ENCODE data around the gene CEP164.
"Not testable (repeated sequence)": the region's sequence is repeated elsewhere in the genome, so short reads cannot be mapped to it uniquely, and the experiment has no call there.

CEP164 gene

GRCh38 chr11:117456721-117457029 is 129.0 kb downstream of the CEP164 start:
- H3K9me3 ChIP-seq (ENCODE audit: control insufficient read depth, insufficient read depth, low read length); H3K27ac ChIP-seq (ENCODE audit: low read depth, low read length); H3K36me3 ChIP-seq (ENCODE audit: control insufficient read depth, insufficient read depth, low read length); H3K4me1 ChIP-seq (ENCODE audit: control insufficient read depth, insufficient read depth, low read length); H3K27me3 ChIP-seq (ENCODE audit: control insufficient read depth, insufficient read depth, low read length); H3K4me3 ChIP-seq (ENCODE audit: low read depth, low read length); H3K9ac ChIP-seq (ENCODE audit: low read depth, low read length): not testable (repeated sequence)

GRCh38 chr11:117457031-117457785 is 129.6 kb downstream of the CEP164 start:
- H3K9ac ChIP-seq (ENCODE audit: low read depth, low read length) = no peak overlapping the region
- H3K4me3 ChIP-seq (ENCODE audit: low read depth, low read length) = no peak overlapping the region
- H3K4me1 ChIP-seq (ENCODE audit: control insufficient read depth, insufficient read depth, low read length) = no peaks in the 10 kb centered on the region
- H3K27ac ChIP-seq (ENCODE audit: low read depth, low read length) = no peak overlapping the region
- no peaks in the 10 kb centered on the region; the same call in 1 of the 2 replicates for H3K9me3 ChIP-seq (ENCODE audit: control insufficient read depth, insufficient read depth, low read length)
- no peaks in the 10 kb centered on the region for H3K36me3 ChIP-seq (ENCODE audit: control insufficient read depth, insufficient read depth, low read length)
- no peaks in the 10 kb centered on the region for H3K27me3 ChIP-seq (ENCODE audit: control insufficient read depth, insufficient read depth, low read length)

GRCh38 chr11:117457835-117458234 is 130.2 kb downstream of the CEP164 start:
- Histone ChIP-seq H3K9ac (ENCODE audit: low read depth, low read length) (no peak overlapping the region), H3K4me3 (ENCODE audit: low read depth, low read length) (no peak overlapping the region), H3K27ac (ENCODE audit: low read depth, low read length) (no peak overlapping the region), H3K4me1 (ENCODE audit: control insufficient read depth, insufficient read depth, low read length) (no peaks in the 10 kb centered on the region), H3K27me3 (ENCODE audit: control insufficient read depth, insufficient read depth, low read length) (no peaks in the 10 kb centered on the region), H3K9me3 (ENCODE audit: control insufficient read depth, insufficient read depth, low read length) (no peaks in the 10 kb centered on the region; the same call in 1 of the 2 replicates), H3K36me3 (ENCODE audit: control insufficient read depth, insufficient read depth, low read length) (no peaks in the 10 kb centered on the region)

DNA sequence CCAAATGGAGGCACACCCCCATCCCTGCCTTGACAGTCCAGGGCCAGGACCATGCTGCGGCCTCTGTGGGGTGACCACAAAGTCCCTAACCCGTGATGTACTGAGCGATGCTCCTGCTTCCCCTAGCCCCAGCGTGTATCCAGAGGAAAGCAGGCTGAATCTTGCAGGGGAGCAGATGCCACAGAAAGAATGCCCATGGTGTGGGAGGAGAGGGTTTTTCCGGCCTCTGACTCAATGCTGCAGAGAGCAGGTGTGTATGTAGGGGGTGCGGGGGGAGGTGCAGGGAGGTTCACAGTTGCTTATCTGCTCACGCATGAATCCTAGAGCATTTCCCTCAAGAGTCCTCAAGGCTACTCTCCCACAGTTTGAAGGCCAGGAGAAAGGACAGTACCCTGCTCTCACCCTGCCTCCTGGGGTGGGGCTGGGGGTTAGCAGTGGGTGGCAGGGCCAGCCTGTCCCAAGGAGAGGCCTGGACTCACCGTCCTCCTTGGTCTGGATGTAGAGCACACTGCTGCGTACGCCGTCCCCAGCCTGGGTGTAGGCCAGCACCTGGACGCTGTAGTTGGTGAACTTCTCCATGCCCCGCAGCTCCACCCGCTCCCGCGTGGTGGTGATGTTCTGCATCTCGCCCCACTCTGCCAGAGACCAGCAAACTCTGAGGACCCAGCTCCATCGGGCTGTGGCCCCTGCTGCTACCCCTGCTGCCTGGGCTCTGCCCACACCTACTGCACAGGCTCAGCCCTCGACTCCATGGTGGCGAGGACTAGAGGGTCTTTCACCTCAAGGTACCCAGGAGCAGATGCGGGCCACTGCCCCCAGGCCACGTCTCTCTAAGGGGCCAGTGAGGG is 130.8 kb downstream of the CEP164 start:
- Histone ChIP-seq H3K9me3 (ENCODE audit: control insufficient read depth, insufficient read depth, low read length) (no peaks in the 10 kb centered on the region; the same call in 1 of the 2 replicates), H3K27me3 (ENCODE audit: control insufficient read depth, insufficient read depth, low read length) (no peaks in the 10 kb centered on the region), H3K4me1 (ENCODE audit: control insufficient read depth, insufficient read depth, low read length) (no peaks in the 10 kb centered on the region), H3K4me3 (ENCODE audit: low read depth, low read length) (no peak overlapping the region), H3K9ac (ENCODE audit: low read depth, low read length) (no peak overlapping the region), H3K36me3 (ENCODE audit: control insufficient read depth, insufficient read depth, low read length) (no peaks in the 10 kb centered on the region), H3K27ac (ENCODE audit: low read depth, low read length) (no peak overlapping the region)

- no peak overlapping the region for H3K9ac ChIP-seq (ENCODE audit: low read depth, low read length)
- no peak overlapping the region for H3K27ac ChIP-seq (ENCODE audit: low read depth, low read length)
- no peaks in the 10 kb centered on the region for H3K9me3 ChIP-seq (ENCODE audit: control insufficient read depth, insufficient read depth, low read length)
- H3K4me3 ChIP-seq (ENCODE audit: low read depth, low read length) = no peak overlapping the region
- no peaks in the 10 kb centered on the region for H3K27me3 ChIP-seq (ENCODE audit: control insufficient read depth, insufficient read depth, low read length)
- no peaks in the 10 kb centered on the region for H3K36me3 ChIP-seq (ENCODE audit: control insufficient read depth, insufficient read depth, low read length)
- no peaks in the 10 kb centered on the region for H3K4me1 ChIP-seq (ENCODE audit: control insufficient read depth, insufficient read depth, low read length)
These were observed 131.7 kb downstream of the CEP164 start for GRCh38 chr11:117459123-117459978.

DNA sequence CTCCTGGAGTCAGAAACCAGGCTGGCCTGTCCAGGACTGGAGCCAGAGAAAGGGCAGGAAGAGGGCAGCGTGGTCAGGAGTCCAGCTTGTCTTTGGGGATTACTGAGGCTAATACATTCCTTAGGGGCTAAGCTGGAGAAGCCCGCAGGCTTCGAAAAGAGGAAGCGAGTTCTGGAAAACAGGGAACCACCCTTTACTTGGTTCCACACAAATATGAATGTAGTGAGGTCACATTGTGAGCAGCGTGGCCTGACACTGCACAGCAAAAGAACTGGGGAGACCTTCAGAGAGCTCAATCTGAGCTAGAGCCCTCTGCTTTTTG is 132.3 kb downstream of the CEP164 start:
- H3K36me3 ChIP-seq (ENCODE audit: control insufficient read depth, insufficient read depth, low read length) = no peaks in the 10 kb centered on the region
- H3K4me1 ChIP-seq (ENCODE audit: control insufficient read depth, insufficient read depth, low read length) = no peaks in the 10 kb centered on the region
- no peaks in the 10 kb centered on the region for H3K27me3 ChIP-seq (ENCODE audit: control insufficient read depth, insufficient read depth, low read length)
- H3K27ac ChIP-seq (ENCODE audit: low read depth, low read length) = no peak overlapping the region
- no peak overlapping the region for H3K4me3 ChIP-seq (ENCODE audit: low read depth, low read length)
- H3K9me3 ChIP-seq (ENCODE audit: control insufficient read depth, insufficient read depth, low read length) = no peaks in the 10 kb centered on the region
- H3K9ac ChIP-seq (ENCODE audit: low read depth, low read length) = no peak overlapping the region

GRCh38 chr11:117461396-117462182 is 133.9 kb downstream of the CEP164 start:
- H3K9ac ChIP-seq (ENCODE audit: low read depth, low read length) = no peak overlapping the region
- no peak overlapping the region for H3K27ac ChIP-seq (ENCODE audit: low read depth, low read length)
- no peaks in the 10 kb centered on the region for H3K36me3 ChIP-seq (ENCODE audit: control insufficient read depth, insufficient read depth, low read length)
- no peaks in the 10 kb centered on the region for H3K4me1 ChIP-seq (ENCODE audit: control insufficient read depth, insufficient read depth, low read length)
- no peaks in the 10 kb centered on the region for H3K9me3 ChIP-seq (ENCODE audit: control insufficient read depth, insufficient read depth, low read length)
- no peak overlapping the region for H3K4me3 ChIP-seq (ENCODE audit: low read depth, low read length)
- H3K27me3 ChIP-seq (ENCODE audit: control insufficient read depth, insufficient read depth, low read length) = no peaks in the 10 kb centered on the region

DNA sequence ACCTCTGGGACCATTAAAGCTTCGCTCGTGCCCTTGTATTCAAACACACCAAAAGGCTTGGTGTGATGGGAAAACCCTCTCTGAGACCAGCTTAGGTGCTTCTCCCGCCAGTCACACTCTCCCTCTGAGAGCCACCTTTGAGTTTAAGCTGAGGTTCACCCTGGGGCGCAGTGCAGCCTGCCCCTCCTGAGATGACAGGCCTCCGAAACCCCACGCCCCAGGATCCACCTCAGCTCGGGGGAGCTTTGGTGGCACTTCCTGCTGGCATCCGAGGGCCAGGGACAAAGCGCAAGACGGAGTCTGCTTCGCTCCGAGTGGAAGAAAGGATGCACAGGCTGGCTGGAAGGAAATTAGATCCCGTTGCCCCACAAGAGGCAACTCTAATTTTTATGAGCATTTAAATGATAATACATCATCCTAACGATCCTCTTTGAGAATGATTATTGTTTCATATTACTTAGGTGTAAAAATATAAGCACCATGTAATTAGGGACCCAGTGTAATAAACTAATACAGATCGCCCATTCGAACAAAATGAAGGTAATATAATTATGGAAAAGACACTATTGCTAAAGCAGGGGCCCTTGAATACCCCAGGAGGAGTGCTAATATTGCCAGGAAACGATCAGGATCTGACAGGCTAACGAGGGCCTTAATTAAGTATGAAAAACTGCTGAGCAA is 134.7 kb downstream of the CEP164 start:
- Histone ChIP-seq H3K4me3 (ENCODE audit: low read depth, low read length) (no peak overlapping the region), H3K9ac (ENCODE audit: low read depth, low read length) (no peak overlapping the region), H3K27ac (ENCODE audit: low read depth, low read length) (no peak overlapping the region), H3K36me3 (ENCODE audit: control insufficient read depth, insufficient read depth, low read length) (no peaks in the 10 kb centered on the region), H3K9me3 (ENCODE audit: control insufficient read depth, insufficient read depth, low read length) (no peaks in the 10 kb centered on the region), H3K4me1 (ENCODE audit: control insufficient read depth, insufficient read depth, low read length) (no peaks in the 10 kb centered on the region), H3K27me3 (ENCODE audit: control insufficient read depth, insufficient read depth, low read length) (no peaks in the 10 kb centered on the region)

GRCh38 chr11:117462864-117463247 is 135.2 kb downstream of the CEP164 start:
- no peak overlapping the region for H3K27ac ChIP-seq (ENCODE audit: low read depth, low read length)
- H3K9ac ChIP-seq (ENCODE audit: low read depth, low read length) = no peak overlapping the region
- H3K4me3 ChIP-seq (ENCODE audit: low read depth, low read length) = no peak overlapping the region
- H3K4me1 ChIP-seq (ENCODE audit: control insufficient read depth, insufficient read depth, low read length) = no peaks in the 10 kb centered on the region
- no peaks in the 10 kb centered on the region for H3K9me3 ChIP-seq (ENCODE audit: control insufficient read depth, insufficient read depth, low read length)
- no peaks in the 10 kb centered on the region for H3K27me3 ChIP-seq (ENCODE audit: control insufficient read depth, insufficient read depth, low read length)
- no peaks in the 10 kb centered on the region for H3K36me3 ChIP-seq (ENCODE audit: control insufficient read depth, insufficient read depth, low read length)
